Uterus (tissue), 2 donors: Measurements from ENCODE around the gene KCNQ1.

Experiments used
- POLR2A ChIP-seq, 2 donors: fragments of 450-650 bp; IDR thresholded peaks; one replicate each; pipeline ENCODE4 v1.6.1; 2016; ENCODE audit warnings: antibody characterized with exemption in 2 of 2, mild to moderate bottlenecking in 1 of 2, moderate library complexity in 1 of 2
- TF ChIP-seq, protein P1 (sequence below), 4 experiments: fragments of 200-600 bp in 2 of 4; fragments of 450-650 bp in 2 of 4; sonication (generic) in 2 of 4; IDR thresholded peaks; one replicate each; pipeline ENCODE4 v1.5.1; 2016 to 2019; ENCODE audit warnings: antibody characterized with exemption in 4 of 4, mild to moderate bottlenecking in 2 of 4, moderate library complexity in 1 of 4

DNA sequence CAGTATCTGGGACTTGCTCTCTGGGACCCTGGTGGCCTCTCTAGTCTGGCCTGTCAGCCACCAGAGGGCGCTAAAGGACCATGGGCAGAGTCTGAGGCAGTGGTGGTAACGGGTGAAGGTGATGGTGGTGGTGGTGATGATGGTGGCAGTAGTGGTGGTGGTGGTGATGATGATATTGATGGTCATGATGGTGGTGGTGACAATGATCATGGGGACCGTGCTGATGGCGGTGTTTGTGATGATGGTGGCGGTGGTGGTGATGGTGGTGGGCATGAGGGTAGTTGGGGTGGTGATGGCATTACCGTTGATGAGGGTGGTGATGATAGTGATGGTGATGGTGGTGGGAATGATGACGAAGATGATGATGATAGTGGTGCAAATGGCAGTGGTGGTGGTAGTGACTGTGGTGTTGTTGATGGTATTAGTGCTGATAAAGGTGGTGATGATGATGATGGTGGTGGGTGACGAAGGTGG is 16.4 kb upstream of the KCNQ1 start:
- TF ChIP-seq, protein P1, sequence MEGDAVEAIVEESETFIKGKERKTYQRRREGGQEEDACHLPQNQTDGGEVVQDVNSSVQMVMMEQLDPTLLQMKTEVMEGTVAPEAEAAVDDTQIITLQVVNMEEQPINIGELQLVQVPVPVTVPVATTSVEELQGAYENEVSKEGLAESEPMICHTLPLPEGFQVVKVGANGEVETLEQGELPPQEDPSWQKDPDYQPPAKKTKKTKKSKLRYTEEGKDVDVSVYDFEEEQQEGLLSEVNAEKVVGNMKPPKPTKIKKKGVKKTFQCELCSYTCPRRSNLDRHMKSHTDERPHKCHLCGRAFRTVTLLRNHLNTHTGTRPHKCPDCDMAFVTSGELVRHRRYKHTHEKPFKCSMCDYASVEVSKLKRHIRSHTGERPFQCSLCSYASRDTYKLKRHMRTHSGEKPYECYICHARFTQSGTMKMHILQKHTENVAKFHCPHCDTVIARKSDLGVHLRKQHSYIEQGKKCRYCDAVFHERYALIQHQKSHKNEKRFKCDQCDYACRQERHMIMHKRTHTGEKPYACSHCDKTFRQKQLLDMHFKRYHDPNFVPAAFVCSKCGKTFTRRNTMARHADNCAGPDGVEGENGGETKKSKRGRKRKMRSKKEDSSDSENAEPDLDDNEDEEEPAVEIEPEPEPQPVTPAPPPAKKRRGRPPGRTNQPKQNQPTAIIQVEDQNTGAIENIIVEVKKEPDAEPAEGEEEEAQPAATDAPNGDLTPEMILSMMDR (IDR thresholded peaks at IDR 0.05) = peak; percentile 46 to 89 (median 73)
- no peak for TF ChIP-seq POLR2A (IDR thresholded peaks at IDR 0.05)
